ENCODE data around the gene SETD3.

Gene SETD3

GRCh38 chr14:99454246-99454645 lies 26.4 kb downstream of the SETD3 start:
- DNase-seq = no peak

DNA sequence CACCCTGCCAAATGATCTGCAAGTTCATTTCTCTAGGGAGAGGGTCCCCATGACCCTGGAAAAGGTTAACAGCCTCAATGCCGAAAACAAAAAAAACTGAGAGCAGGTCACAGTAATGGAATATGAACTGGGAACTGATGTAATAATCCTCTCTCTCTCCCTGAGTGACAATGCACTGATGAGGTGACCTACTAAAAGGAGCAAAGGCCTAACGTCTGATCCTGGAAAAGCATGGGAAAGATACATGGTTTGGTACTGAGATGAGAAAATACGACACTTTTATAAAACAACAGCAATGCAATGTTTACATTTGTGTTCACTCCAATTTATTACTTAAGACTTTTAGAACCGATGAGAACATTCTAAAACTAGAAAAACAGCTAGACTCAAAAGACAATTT lies 27.7 kb downstream of the SETD3 start:
- DNase-seq = no peak

GRCh38 chr14:99451234-99451633 lies 29.4 kb downstream of the SETD3 start:
- no peak for DNase-seq

- no peak for DNase-seq
These were observed 30.4 kb downstream of the SETD3 start for GRCh38 chr14:99450266-99450665.

- DNase-seq = no peak
These were observed 32.9 kb downstream of the SETD3 start for GRCh38 chr14:99447739-99448138.

DNA sequence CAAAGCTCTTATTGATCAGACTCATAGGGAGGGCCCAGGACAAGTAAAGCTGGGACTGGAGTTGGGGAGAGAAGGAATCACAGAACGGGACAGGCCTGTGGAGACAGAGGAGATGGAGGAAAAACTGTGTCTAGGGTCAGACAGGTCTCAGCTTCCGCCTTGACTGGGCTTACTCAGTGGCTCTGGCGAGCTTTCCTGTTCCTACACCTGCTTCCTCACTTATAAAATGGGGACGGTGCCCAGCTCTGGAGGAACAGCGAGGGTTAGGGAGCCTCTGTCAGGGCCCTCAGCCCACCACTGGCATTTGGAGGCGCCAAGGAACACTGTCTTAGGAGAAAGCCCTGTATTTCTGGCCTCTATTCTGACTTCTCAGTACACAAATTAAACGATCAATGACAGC lies 34.7 kb downstream of the SETD3 start:
- no peak for DNase-seq

DNA sequence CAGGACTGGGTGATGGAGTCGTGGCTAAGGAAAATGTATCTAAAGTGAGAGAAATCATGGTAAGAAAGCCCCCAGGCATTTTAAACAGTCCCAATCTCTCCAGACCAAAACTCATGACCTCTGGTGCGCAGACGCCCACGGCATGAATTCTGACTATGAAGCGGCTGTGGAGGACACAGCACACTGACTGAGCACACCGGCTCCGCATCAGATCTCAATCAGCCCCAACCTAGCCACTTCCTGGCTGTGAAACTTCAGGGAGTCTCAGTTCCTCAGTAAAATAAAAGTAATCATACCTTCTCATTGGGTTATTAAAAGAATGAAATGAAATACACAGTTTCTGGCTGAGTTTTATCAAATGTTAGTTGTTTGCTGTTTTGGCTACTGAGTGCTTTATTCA lies 38.7 kb downstream of the SETD3 start:
- DNase-seq = no peak

DNA sequence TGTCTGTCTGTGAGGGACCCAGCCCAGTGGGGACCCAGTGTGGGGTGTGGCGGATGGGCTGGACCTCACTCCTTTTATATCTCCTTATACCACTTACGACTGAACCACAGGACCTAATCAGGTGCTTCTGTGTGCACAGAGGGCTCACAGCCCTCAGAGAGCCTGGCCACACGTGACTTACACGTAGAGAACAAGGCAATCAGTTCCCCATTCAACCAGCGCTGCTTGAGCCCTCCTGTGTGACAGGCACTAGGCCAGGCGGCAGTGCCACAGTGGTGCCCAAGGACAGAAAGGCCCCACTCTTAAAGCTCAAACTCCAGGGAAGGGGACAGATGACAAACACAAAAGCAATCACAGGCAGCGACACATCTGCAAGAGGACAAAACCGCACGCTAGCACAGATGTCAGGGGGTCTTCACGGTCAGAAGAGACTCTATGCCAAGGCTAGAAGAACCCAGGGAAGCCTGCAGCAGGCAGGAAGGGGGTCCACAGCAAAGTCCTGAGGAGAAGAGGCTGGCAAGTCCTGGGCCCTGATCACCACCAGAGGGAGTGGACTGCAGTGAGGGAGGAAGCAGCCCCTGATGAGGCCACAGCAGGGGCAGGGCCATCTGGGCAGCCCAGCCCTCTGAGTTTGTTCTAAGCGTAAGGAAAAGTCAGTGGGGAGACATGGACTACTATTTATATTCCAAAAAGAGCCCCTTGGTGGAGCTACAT lies 39.3 kb downstream of the SETD3 start:
- DNase-seq = no peak

- no peak for DNase-seq
These were observed 40.4 kb downstream of the SETD3 start for GRCh38 chr14:99440278-99440677.

DNA sequence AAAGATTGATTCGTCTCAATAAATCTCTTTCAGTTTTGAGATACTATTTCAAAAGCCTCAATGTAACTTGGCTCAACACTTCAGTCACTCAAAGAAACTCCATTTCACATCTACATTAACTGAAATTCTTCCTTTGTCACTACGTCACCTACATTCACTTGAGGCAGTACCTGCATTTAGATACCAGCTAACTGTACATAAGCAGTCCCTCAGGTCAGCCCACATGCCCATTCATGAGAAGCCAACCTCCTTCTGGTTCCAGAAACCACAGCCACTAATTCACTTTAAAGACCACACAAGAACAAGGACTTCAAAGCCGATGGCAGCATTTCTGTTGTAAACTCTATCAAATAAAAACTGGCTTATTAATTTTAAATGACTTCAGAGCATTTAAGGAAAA lies 43.0 kb downstream of the SETD3 start:
- DNase-seq = no peak

DNA sequence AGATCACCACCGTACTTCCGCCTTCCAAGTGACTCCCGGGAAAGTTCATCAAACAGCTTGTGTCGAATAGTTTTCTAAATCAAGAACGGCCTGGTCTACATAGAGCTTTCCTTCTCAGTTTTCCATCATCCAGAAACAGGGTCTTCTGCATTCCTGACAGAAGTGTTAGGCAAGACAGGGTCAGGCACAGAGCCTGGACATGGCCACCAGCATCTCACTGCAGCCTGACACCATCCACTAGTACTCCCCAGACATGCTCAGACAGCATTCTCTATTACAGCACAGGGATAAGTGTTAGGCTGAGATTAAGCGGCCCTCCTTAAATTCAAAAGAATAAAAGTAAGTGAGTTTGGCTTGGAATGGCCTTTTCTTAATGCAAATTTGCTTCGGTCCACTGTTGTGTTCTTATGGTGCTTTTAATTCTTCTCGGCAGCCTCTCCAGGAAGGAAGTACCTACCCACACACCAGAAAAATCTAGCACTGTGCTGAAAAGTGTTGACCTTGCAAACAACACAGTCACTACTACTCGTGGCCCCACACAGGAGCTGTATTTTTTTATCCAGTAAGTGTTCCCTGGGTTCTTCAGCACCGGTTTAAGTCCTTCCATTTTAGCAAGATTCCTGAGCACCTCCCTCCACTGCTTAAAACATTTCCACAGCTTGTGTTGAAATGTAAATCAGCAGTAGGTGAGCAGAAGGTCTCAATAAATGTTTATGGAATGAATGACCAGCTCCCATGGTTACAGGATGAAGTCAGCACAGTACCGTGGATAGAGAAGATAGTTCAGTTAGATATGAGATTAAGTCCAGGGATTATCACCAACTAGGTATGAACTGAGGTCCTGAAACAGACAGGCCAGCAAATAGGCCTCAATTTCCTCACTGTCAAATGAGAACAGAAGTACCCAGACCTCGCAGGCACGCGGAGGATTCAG lies 44.1 kb downstream of the SETD3 start:
- no peak for DNase-seq

GRCh38 chr14:99435327-99435726 lies 45.3 kb downstream of the SETD3 start:
- no peak for DNase-seq

- no peak for DNase-seq
These were observed 48.2 kb downstream of the SETD3 start for GRCh38 chr14:99432485-99432884.

GRCh38 chr14:99431986-99432385 lies 48.7 kb downstream of the SETD3 start:
- no peak for DNase-seq

DNA sequence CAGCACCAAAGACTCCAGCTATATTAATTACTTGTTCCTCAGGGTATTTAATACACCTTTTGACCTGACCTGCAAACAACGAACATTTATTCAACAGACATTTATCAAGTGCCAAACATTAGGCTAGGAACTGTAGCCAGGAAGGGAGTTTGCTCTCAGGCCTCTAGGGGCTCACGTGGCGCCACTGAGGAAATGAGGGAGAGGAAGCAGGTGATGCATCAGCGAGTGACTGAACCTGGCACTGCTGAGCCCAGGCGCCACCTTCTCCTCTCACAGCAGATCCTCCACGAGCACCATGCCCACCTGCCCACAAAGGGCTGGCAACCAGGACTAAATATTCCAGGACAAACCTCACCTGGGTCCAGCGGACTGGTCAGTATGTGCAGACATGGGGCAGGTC lies 50.2 kb downstream of the SETD3 start:
- no peak for DNase-seq

- DNase-seq = no peak
These were observed 52.9 kb downstream of the SETD3 start for GRCh38 chr14:99427632-99428300.

- DNase-seq = no peak
These were observed 53.8 kb downstream of the SETD3 start for GRCh38 chr14:99426813-99427346.

- DNase-seq = no peak
These were observed 54.4 kb downstream of the SETD3 start for GRCh38 chr14:99426265-99426664.

DNA sequence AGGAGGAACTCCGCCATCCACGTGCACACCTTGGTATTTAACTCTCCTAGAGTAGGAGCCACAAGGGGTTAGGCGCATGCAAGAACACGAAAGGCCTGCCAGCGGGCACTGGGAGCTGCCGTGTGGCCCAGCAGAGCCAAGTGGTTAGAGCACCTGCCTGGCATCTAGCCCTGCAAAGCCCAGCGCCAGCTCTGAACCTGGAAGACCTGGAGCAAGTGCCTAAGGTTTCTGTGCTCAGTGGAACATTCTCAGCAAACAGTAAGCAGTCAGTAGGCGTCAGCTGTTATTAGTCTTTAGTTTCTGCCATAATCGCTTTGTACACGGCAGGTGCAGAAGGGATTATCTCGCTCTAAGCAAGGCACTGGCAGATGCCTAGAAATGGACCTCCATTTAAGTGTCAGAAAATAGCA lies 55.4 kb downstream of the SETD3 start:
- no peak for DNase-seq

DNA sequence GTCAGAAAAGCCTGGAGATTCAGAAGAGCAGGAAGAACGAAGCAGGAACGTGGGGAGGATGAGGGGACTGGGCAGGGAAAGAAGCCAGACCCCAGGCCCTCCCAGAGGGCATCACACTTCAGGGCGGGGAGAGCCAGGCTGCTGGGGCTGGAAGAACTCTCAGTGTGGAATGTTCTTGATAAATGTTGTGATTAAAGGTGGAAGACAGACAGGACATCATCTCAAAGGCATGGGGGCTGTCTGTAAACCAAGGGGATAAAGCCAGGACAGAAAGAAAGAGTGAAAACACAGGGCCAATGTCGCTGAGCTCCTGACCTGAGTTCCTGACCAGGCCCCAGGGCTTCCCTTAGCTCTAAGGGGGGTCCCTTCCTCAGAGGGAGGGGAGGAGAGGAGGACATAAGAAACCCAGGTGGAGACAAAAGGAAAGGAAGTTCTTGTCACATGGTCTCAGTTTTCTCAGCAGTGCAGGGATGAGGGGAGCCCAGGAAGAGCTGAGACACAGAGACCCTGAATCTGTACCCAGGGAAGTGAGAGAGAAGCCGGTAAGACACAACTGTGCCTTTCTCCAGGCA lies 56.3 kb downstream of the SETD3 start:
- DNase-seq = no peak

DNA sequence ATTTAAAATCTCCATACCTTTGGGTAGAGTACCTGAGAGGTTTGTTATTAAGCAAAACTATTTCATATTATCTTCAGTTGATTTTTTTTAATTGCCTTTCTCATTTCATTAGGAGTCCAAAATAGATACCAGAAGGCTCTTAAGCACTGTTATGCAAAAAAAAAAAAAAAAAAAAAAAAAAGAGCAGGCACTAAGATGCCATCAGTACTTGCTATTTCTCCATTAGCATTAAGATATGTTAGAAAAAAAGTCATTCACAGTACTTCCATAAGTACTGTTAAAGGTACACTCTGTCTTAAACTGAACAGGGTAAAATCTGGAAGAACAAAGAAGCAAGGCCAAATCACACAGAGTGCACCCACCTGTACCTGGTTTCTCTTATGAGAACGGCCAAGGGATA lies 57.2 kb downstream of the SETD3 start:
- no peak for DNase-seq

GRCh38 chr14:99422228-99423010 lies 58.2 kb downstream of the SETD3 start:
- no peak for DNase-seq
